K562 (cell line): Measurements from ENCODE around the gene PLEKHG5. TPM values are rescaled to one million over a fixed set of nuclear protein-coding genes. Genes with fewer than 3 reads are reported as not detected.

ENCODE experiments used
- BCLAF1 ChIP-seq, 2 experiments: fragments of 450-650 bp in 1 of 2; IDR thresholded peaks; 2 replicates each; pipeline ENCODE4 v1.6.1; 2011 to 2017; ENCODE audit warnings: low read depth in 2 of 2, antibody characterized with exemption in 1 of 2, borderline replicate concordance in 1 of 2, low read length in 1 of 2, mild to moderate bottlenecking in 1 of 2, mixed read lengths in 1 of 2; ENCODE audit not compliant: control insufficient read depth in 1 of 2
- CTCF ChIP-seq, 3 experiments: IDR thresholded peaks in 2 of 3; conservative IDR thresholded peaks in 1 of 3; 2 replicates each; pipeline ENCODE4 v1.5.1; 2011 to 2012; ENCODE audit warnings: low read length in 3 of 3, mild to moderate bottlenecking in 3 of 3, control low read depth in 2 of 3, improper control_type of control experiment in 1 of 3, inconsistent platforms in 1 of 3, low read depth in 1 of 3, mixed read lengths in 1 of 3, moderate library complexity in 1 of 3; ENCODE audit not compliant: insufficient read depth in 2 of 3
- HMGN3 ChIP-seq: IDR thresholded peaks from 2 replicates; pipeline ENCODE4 v1.6.1; 2011; ENCODE audit warnings: borderline replicate concordance, low read depth, mild to moderate bottlenecking, mixed read lengths, low read length; ENCODE audit not compliant: insufficient read length; ENCODE audit errors: extremely low read depth
- MTA1 ChIP-seq: fragments of 450-650 bp; IDR thresholded peaks from 2 replicates; pipeline ENCODE4 v1.6.1; 2017; ENCODE audit warnings: borderline replicate concordance
- PHB ChIP-seq: fragments of 250-450 bp; sonication (Bioruptor Pico); IDR thresholded peaks from 2 replicates; pipeline ENCODE4 v1.5.0; 2021
- polyA plus RNA-seq, 8 experiments: library from polyadenylated mRNA; depleted of rRNA in 4 of 8; stranded (reverse) in 5 of 8; unstranded in 3 of 8; fragments of >200 nt; fragmentation: Nextera tagmentation in 2 of 8; fragmentation: Illumina TruSeq in 1 of 8; extraction: Ambion mirVana in 2 of 8; extraction: Trizol in 1 of 8; gene quantifications; 2 replicates each; pipeline versions ENCODE4 v1.2.1 to v1.2.3, GENCODE V29; 2011 to 2014; ENCODE audit warnings: inconsistent platforms in 1 of 8, missing spikeins in 1 of 8
- total RNA-seq, 7 experiments: library from RNA; depleted of rRNA in 6 of 7; stranded (reverse); fragments of >200 nt in 6 of 7; fragmentation: Illumina TruSeq in 2 of 7; extraction: Trizol in 2 of 7; gene quantifications; 2 replicates each; pipeline versions ENCODE4 v1.2.1 to v1.2.3, GENCODE V29; 2011 to 2021; ENCODE audit warnings: low replicate concordance in 1 of 7

The PLEKHG5 gene
- total and polyA plus RNA-seq, 9 of the 15 experiments (the other 6 are each of a cell fraction or from before 2014, with no cell fraction given) = 0.04 to 0.29 (median 0.09) TPM; not detected in 3

- no peak for TF ChIP-seq CTCF (IDR thresholded peaks at IDR 0.05 in 2 of 3, conservative IDR thresholded peaks at IDR 0.05 in 1 of 3; ENCODE audit: insufficient read depth in 2 of 3, low read depth in 1 of 3, low read length in 3 of 3)
- no peak for TF ChIP-seq PHB (CRISPR knock-in tag)
- no peak for TF ChIP-seq MTA1
- peak; percentile 67 for TF ChIP-seq HMGN3
- TF ChIP-seq BCLAF1 (IDR thresholded peaks at IDR 0.05; ENCODE audit: borderline replicate concordance in 1 of 2, control insufficient read depth in 1 of 2, low read depth in 2 of 2, low read length in 1 of 2) = 0 out of 4 replicates have a peak, but pooled peaks of 1 of the 2 experiments have one; percentile 78
Observed at GRCh38 chr1:6490181-6491080, 1.0 kb downstream of the PLEKHG5 start (continued).
